Measurements from ENCODE around the gene TP53I13. TPM values are rescaled to one million over a fixed set of nuclear protein-coding genes. Genes with fewer than 3 reads are reported as not detected.

TP53I13 gene
- total RNA-seq, 4 donors from 2014 or later: 119 to 188 (median 152) TPM

DNA sequence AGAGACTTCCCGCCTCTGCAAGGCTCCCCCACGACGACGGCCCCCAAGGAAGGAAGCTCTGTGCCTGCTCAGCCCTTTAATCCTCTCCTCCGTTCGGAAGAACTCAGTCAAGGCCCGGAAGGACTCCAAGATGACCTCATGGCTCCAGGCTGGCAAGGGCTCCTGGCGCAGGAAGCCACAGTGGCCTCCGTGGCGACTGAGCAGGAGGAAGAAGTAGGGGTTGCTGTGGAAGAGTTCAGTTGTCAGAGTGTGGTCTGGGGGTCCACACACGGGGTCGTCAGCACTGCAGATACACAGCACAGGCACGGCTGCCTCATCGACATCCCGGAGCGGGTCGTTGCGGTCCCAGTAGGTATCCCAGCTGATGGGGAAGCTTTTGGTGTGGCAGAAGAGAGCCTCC is 5.9 kb upstream of the TP53I13 start:
- WGBS, 2 donors: 82 to 85% methylated on average over 18 of the region's 18 CpGs
- Histone ChIP-seq H3K9me3 (no peaks in the 10 kb centered on the region), H3K4me1 (peaks cover 0 to 41% (median 23%) of the 10 kb centered on the region in 4 donors), H3K27ac (peak overlapping the region in 2 of 4 donors; percentile 1 to 37), H3K36me3 (peaks cover 4 to 42% (median 6%) of the 10 kb centered on the region in 3 donors), H3K4me3 (no peak overlapping the region), H3K27me3 (no peaks in the 10 kb centered on the region)
- no peak for DNase-seq (ENCODE audit: low spot score in 2 of 2)
- TF ChIP-seq CTCF (IDR thresholded peaks at IDR 0.05) (no peak), POLR2A (IDR thresholded peaks at IDR 0.05) (no peak), EP300 (IDR thresholded peaks at IDR 0.05) (no peak)

- Histone ChIP-seq H3K4me3 (no peak overlapping the region), H3K9me3 (no peaks in the 10 kb centered on the region), H3K27ac (no peak overlapping the region), H3K36me3 (peaks cover 4 to 40% (median 6%) of the 10 kb centered on the region in 3 donors), H3K4me1 (peaks cover 0 to 41% (median 23%) of the 10 kb centered on the region in 4 donors), H3K27me3 (no peaks in the 10 kb centered on the region)
- TF ChIP-seq POLR2A (IDR thresholded peaks at IDR 0.05) (no peak), CTCF (IDR thresholded peaks at IDR 0.05) (no peak), EP300 (IDR thresholded peaks at IDR 0.05) (no peak)
- DNase-seq (ENCODE audit: low spot score in 2 of 2): no peak
- WGBS, 2 donors: 86 to 94% methylated on average over 3 of the region's 3 CpGs
These were observed 4.7 kb upstream of the TP53I13 start for GRCh38 chr17:29563816-29564215.

GRCh38 chr17:29565643-29566472 is 2.6 kb upstream of the TP53I13 start:
- H3K36me3 ChIP-seq: peaks cover 4 to 22% (median 6%) of the 10 kb centered on the region in 3 donors
- H3K4me1 ChIP-seq: peaks cover 0 to 53% (median 29%) of the 10 kb centered on the region in 4 donors
- WGBS, 2 donors: 22 to 36% methylated on average over 11 to 26 of the region's 55 CpGs
- H3K27ac ChIP-seq: peak overlapping the region; percentile 65 to 92 (median 86)
- H3K9me3 ChIP-seq: no peaks in the 10 kb centered on the region
- peak overlapping the region; percentile 39 to 82 (median 64) for H3K4me3 ChIP-seq
- TF ChIP-seq CTCF (IDR thresholded peaks at IDR 0.05): no peak
- no peak for TF ChIP-seq EP300 (IDR thresholded peaks at IDR 0.05)
- no peak for TF ChIP-seq POLR2A (IDR thresholded peaks at IDR 0.05)
- H3K27me3 ChIP-seq: no peaks in the 10 kb centered on the region
- DNase-seq (ENCODE audit: low spot score in 2 of 2): peak in 1 of 2 donors; percentile 24

- H3K27ac ChIP-seq: peak within 1 kb of the TSS; percentile 65 to 94 (median 91)
- DNase-seq (ENCODE audit: low spot score in 2 of 2): peak; percentile 43 to 50
- H3K36me3 ChIP-seq: peaks cover under 1 to 14% (median 6%) of the 10 kb centered on the region in 3 donors
- peak within 1 kb of the TSS; percentile 39 to 82 (median 81) for H3K4me3 ChIP-seq
- no peaks in the 10 kb centered on the region for H3K9me3 ChIP-seq
- TF ChIP-seq EP300 (IDR thresholded peaks at IDR 0.05) (peak in 1 of 2 donors; percentile 79), CTCF (IDR thresholded peaks at IDR 0.05) (peak in 1 of 5 experiments; percentile 6), POLR2A (IDR thresholded peaks at IDR 0.05) (peak; percentile 62)
- H3K27me3 ChIP-seq: no peaks in the 10 kb centered on the region
- 2 to 8% methylated on average over 5 to 56 of the region's 94 CpGs for WGBS, 2 donors
- H3K4me1 ChIP-seq: peaks cover 0 to 61% (median 26%) of the 10 kb centered on the region in 4 donors
These were observed 1.8 kb upstream of the TP53I13 start, which contains the start of gene ABHD15 for GRCh38 chr17:29566473-29567303. TSS of gene ABHD15 (minus strand) at chr17:29567037. CDS start at chr17:29566966, 71 bp downstream.

Data from tibial nerve (tissue), 4 donors.